Lower leg skin (tissue), 3 donors: ENCODE measurements around the gene ATP5MC2.

ENCODE experiments used
- CTCF ChIP-seq, 3 donors: fragments of 450-650 bp; IDR thresholded peaks; one replicate each; pipeline ENCODE4 v1.5.1; 2016; ENCODE audit warnings: antibody characterized with exemption in 3 of 3, mild to moderate bottlenecking in 3 of 3, moderate library complexity in 2 of 3
- POLR2A ChIP-seq, 2 donors: fragments of 450-650 bp; IDR thresholded peaks; one replicate each; pipeline ENCODE4 v1.6.1; 2016 to 2017; ENCODE audit warnings: antibody characterized with exemption in 2 of 2, mild to moderate bottlenecking in 1 of 2, moderate library complexity in 1 of 2

GRCh38 chr12:53627919-53628318, 48.0 kb downstream of the ATP5MC2 start:
- no peak for TF ChIP-seq CTCF (IDR thresholded peaks at IDR 0.05)
- TF ChIP-seq POLR2A (IDR thresholded peaks at IDR 0.05) = no peak
